DND-41 (cell line): ENCODE results near the gene LYL1.
"Not testable (repeated sequence)": the region's sequence is repeated elsewhere in the genome, so short reads cannot be mapped to it uniquely, and the experiment has no call there.

ENCODE experiments used
- CTCF ChIP-seq: IDR thresholded peaks from 2 replicates; pipeline ENCODE4 v1.5.1; 2012; ENCODE audit warnings: borderline replicate concordance, low read length, moderate library complexity, mild to moderate bottlenecking; ENCODE audit not compliant: poor library complexity, severe bottlenecking; ENCODE audit errors: extremely low read depth
- EZH2 ChIP-seq: IDR thresholded peaks from 3 replicates; pipeline ENCODE4 v1.6.1; 2012; ENCODE audit warnings: borderline replicate concordance, low read depth, mild to moderate bottlenecking, moderate library complexity, low read length, inconsistent platforms; ENCODE audit not compliant: severe bottlenecking

- not testable (repeated sequence) for TF ChIP-seq CTCF, EZH2
These were observed 46.5 kb upstream of the LYL1 start for GRCh38 chr19:13149173-13149627.
